NT2/D1 (cell line): ENCODE results near the gene PFKFB3.
"Not testable (repeated sequence)": the region's sequence is repeated elsewhere in the genome, so short reads cannot be mapped to it uniquely, and the experiment has no call there.

Experiments
- DNase-seq: peaks from one replicate; pipeline ENCODE4 v3.0.0-alpha.2; 2011; ENCODE audit warnings: low read depth, low spot score
- H3K27me3 ChIP-seq: 2 replicates; pipeline ENCODE4 v1.6.0; 2011; ENCODE audit warnings: mild to moderate bottlenecking; ENCODE audit not compliant: insufficient read length, insufficient read depth
- H3K36me3 ChIP-seq: 2 replicates; pipeline ENCODE4 v1.6.1; 2011; ENCODE audit warnings: mild to moderate bottlenecking, low read length, mixed read lengths; ENCODE audit not compliant: insufficient read depth, insufficient read length
- H3K4me1 ChIP-seq: 2 replicates; pipeline ENCODE4 v1.5.1; 2011; ENCODE audit not compliant: insufficient read depth, insufficient read length
- H3K4me3 ChIP-seq: 2 replicates; pipeline ENCODE4 v1.5.1; 2011; ENCODE audit warnings: low read depth; ENCODE audit not compliant: insufficient read length
- H3K9ac ChIP-seq: 2 replicates; pipeline ENCODE4 v1.6.0; 2011; ENCODE audit warnings: low read depth; ENCODE audit not compliant: insufficient read length
- H3K9me3 ChIP-seq: 2 replicates; pipeline ENCODE4 v1.5.1; 2011; ENCODE audit warnings: mild to moderate bottlenecking, low read length; ENCODE audit not compliant: insufficient read depth
- SUZ12 ChIP-seq: IDR thresholded peaks from 2 replicates; pipeline ENCODE4 v1.6.1; 2011; ENCODE audit not compliant: insufficient read length, insufficient read depth; ENCODE audit errors: extremely low read depth
- YY1 ChIP-seq: IDR thresholded peaks from 2 replicates; pipeline ENCODE4 v1.6.1; 2011; ENCODE audit not compliant: insufficient read length, insufficient read depth
- ZNF274 ChIP-seq: IDR thresholded peaks from 2 replicates; pipeline ENCODE4 v1.6.1; 2011; ENCODE audit warnings: mild to moderate bottlenecking, low read depth, low read length

PFKFB3 gene

GRCh38 chr10:6180480-6181110, 22.1 kb upstream of the PFKFB3 start:
- Histone ChIP-seq H3K9ac (no peak overlapping the region), H3K9me3 (no peaks in the 10 kb centered on the region), H3K4me3 (no peak overlapping the region), H3K4me1 (peaks cover 8% of the 10 kb centered on the region), H3K27me3 (no peaks in the 10 kb centered on the region), H3K36me3 (peaks cover 16% of the 10 kb centered on the region)
- TF ChIP-seq ZNF274 (no peak), YY1 (no peak), SUZ12 (no peak)
- DNase-seq: no peak

DNA sequence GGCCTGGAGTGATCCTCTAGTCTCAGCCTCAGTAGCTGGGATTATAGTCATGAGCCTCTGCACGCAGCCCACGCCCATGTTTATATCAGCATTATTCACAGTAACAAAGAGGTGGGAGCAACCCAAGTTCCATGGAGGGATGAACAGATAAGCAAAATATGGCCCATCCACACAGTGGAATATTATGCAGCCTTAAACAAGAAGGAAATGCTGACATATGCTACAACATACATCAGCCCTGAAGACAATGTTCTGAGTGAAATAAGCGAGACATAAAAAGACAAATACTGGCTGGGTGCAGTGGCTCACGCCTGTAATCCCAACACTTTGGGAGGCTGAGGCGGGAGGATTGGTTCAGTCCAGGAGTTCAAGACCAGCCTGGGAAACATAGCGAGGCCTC, 21.5 kb upstream of the PFKFB3 start:
- H3K9me3 ChIP-seq: no peaks in the 10 kb centered on the region
- TF ChIP-seq SUZ12 (no peak), YY1 (no peak), ZNF274 (no peak)
- peaks cover 9% of the 10 kb centered on the region for H3K36me3 ChIP-seq
- peaks cover 8% of the 10 kb centered on the region for H3K4me1 ChIP-seq
- no peak overlapping the region for H3K4me3 ChIP-seq
- no peak for DNase-seq
- no peak overlapping the region for H3K9ac ChIP-seq
- no peaks in the 10 kb centered on the region for H3K27me3 ChIP-seq

DNA sequence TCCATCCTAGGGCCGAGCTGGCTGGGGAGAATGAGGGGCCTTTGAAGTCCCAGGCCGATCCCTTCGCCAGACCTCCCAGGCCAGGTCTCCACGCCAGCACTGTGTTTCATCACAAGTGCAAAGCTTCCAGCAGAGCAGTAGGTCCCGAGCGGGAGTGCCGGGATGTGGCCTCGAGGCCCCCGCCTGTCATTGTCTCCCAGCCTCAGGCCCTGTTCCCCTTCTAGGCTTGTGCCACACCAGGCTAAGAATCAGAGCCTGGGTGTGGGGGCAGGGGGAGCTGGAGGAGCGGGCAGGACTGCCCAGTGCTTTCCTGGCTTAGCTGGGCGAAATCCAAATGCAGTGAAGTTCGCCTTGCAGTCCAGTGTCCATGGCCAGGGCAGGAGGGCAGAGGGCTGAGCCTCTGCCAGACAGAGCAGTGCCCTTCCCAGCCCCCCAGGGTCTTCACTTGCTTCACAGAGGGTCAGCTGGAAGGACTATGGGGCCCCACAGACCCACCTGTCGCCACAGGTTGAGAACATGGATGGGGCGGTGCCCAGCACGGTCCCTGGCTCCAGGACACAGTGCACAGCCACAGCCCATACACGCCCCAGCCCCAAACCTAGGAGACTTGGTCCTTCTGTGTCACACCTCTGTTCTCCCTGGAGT, 20.2 kb upstream of the PFKFB3 start:
- DNase-seq: no peak
- Histone ChIP-seq H3K4me1 (peaks cover 8% of the 10 kb centered on the region), H3K27me3 (no peaks in the 10 kb centered on the region), H3K4me3 (no peak overlapping the region), H3K9ac (peak overlapping the region; percentile 61), H3K36me3 (peaks cover 7% of the 10 kb centered on the region), H3K9me3 (no peaks in the 10 kb centered on the region)
- no peak for TF ChIP-seq ZNF274
- no peak for TF ChIP-seq SUZ12
- TF ChIP-seq YY1: no peak

- H3K27me3 ChIP-seq: no peaks in the 10 kb centered on the region
- peaks cover 3% of the 10 kb centered on the region for H3K36me3 ChIP-seq
- TF ChIP-seq SUZ12 (no peak), YY1 (no peak)
- no peak overlapping the region for H3K4me3 ChIP-seq
- H3K4me1 ChIP-seq: peaks cover 8% of the 10 kb centered on the region
- DNase-seq: no peak
- H3K9me3 ChIP-seq: no peaks in the 10 kb centered on the region
- no peak overlapping the region for H3K9ac ChIP-seq
Observed at GRCh38 chr10:6185039-6185716, 17.6 kb upstream of the PFKFB3 start.

GRCh38 chr10:6186894-6187256, 15.9 kb upstream of the PFKFB3 start:
- no peak for DNase-seq
- peaks cover 4% of the 10 kb centered on the region for H3K36me3 ChIP-seq
- no peaks in the 10 kb centered on the region for H3K9me3 ChIP-seq
- TF ChIP-seq SUZ12 (no peak), YY1 (no peak), ZNF274 (no peak)
- H3K4me3 ChIP-seq: no peak overlapping the region
- no peak overlapping the region for H3K9ac ChIP-seq
- no peaks in the 10 kb centered on the region for H3K27me3 ChIP-seq
- H3K4me1 ChIP-seq: peaks cover 8% of the 10 kb centered on the region

GRCh38 chr10:6187278-6187677, 15.5 kb upstream of the PFKFB3 start:
- H3K36me3 ChIP-seq: peaks cover 4% of the 10 kb centered on the region
- peaks cover 4% of the 10 kb centered on the region for H3K4me1 ChIP-seq
- no peak overlapping the region for H3K9ac ChIP-seq
- H3K9me3 ChIP-seq: no peaks in the 10 kb centered on the region
- H3K4me3 ChIP-seq: no peak overlapping the region
- DNase-seq: no peak
- TF ChIP-seq YY1: no peak
- TF ChIP-seq SUZ12: no peak
- TF ChIP-seq ZNF274: no peak
- no peaks in the 10 kb centered on the region for H3K27me3 ChIP-seq

GRCh38 chr10:6190033-6190432, 12.7 kb upstream of the PFKFB3 start:
- not testable (repeated sequence) for H3K9me3 ChIP-seq, H3K27me3 ChIP-seq, H3K36me3 ChIP-seq, H3K4me1 ChIP-seq, H3K9ac ChIP-seq, DNase-seq, H3K4me3 ChIP-seq
